Right lung (tissue), 5 donors: Measurements from ENCODE around the gene AGAP5. TPM values are rescaled to one million over a fixed set of nuclear protein-coding genes. Genes with fewer than 3 reads are reported as not detected.
"Not testable (repeated sequence)": the region's sequence is repeated elsewhere in the genome, so short reads cannot be mapped to it uniquely, and the experiment has no call there.

Experiments used
- DNase-seq, 2 donors: peaks; one replicate each; pipeline ENCODE4 v3.0.0-alpha.2; 2013
- polyA plus RNA-seq, 5 donors: library from polyadenylated mRNA; unstranded; fragments of 120-200 nt; gene quantifications; one replicate each; pipeline versions ENCODE4 v1.2.1 to v1.2.3, GENCODE V29; 2013; ENCODE audit warnings: inconsistent platforms in 1 of 5, low replicate concordance in 1 of 5; ENCODE audit not compliant: insufficient read length in 5 of 5, insufficient read depth in 1 of 5

AGAP5 gene
- polyA plus RNA-seq, 5 donors: 19.5 to 28.3 (median 26.2) TPM

DNA sequence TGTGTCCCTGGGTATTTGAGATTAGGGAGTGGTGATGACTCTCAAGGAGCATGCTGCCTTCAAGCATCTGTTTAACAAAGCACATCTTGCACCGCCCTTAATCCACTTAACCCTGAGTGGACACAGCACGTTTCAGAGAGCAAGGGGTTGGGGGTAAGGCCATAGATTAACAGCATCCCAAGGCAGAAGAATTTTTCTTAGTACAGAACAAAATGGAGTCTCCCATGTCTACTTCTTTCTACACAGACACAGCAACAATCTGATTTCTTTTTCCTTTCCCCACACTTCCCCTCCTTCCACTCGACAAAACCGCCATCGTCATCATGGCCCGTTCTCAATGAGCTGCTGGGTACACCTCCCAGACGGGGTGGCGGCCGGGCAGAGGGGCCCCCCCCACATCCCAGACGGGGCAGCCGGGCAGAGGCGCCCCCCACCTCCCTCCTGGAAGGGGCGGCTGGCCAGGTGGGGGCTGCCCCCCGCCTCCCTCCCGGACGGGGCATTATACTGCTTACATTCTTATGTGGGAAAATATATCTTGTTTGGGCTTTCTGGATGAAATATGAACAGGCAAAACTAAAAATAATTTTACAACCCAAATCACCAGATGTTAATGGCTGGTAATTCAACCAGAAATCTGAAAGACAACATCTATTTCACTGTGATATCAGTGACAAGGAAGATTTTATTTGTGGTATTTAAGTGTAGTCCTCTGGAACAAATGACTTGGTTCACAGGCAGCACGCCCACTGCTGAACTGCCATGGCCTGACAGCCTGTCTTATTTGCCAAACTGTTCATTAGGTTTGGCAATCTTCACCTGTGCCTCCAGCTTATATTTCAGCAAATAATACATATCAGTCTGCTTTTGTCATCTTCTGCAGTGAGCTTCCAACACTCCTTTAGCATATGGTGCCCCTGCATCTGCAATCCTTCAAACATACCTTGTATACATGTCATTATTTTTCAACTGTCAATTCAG, 17.6 kb upstream of the AGAP5 start:
- not testable (repeated sequence) for DNase-seq

DNA sequence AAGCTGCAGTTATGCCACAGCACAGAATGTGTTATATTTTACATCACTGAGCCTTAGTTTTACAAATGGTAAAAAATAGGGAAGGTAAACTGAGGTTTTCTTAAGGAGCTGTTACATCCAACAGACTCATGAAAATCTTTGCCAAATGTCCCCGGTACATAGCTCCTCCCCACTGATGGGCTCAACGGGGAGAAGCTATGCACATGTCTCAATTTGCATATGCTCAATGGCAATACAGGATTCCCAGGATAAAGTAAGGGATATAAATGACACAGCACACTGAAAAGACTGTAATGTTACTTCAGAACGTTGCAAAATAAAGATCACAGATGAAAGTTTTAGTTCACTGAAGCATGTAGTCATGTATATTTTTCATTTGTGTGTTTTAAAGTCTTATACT, 16.6 kb upstream of the AGAP5 start:
- not testable (repeated sequence) for DNase-seq

DNA sequence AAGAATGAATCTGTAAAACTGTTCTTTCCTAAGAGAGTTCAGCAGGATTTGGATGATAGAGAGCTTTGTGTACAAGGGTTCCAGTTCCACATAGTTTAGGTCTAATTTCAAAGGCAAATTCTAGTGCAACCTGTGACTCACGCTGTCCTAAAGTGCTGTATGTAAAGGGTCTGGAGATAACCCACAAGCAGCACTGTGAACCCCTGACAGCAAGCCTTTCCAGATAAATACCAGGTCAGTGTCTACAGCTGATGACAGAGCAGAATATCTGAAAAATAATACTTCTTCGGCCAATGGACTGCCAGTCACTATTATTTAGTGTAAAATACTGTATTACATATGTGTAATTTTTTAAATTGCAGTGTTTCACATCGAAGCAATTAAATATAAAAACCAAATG, 16.0 kb upstream of the AGAP5 start:
- not testable (repeated sequence) for DNase-seq

DNA sequence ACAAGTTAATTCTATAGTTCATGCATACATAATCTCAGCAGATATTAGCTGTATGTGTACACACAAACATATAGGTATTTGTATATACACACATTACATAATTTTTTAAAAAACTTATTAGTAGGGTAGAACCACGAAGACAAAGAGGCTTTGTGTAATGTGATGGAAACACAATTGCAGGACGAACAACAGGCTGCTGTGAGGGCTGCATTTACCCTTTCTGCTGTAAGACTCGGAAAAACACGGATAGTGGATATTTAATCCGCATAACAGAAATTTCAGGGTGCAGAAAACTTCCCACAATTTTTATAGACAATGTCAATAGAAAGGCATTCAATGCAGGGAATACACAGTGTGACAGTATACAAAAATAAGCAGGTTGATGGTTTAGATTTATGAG, 13.8 kb upstream of the AGAP5 start:
- DNase-seq: not testable (repeated sequence)

DNA sequence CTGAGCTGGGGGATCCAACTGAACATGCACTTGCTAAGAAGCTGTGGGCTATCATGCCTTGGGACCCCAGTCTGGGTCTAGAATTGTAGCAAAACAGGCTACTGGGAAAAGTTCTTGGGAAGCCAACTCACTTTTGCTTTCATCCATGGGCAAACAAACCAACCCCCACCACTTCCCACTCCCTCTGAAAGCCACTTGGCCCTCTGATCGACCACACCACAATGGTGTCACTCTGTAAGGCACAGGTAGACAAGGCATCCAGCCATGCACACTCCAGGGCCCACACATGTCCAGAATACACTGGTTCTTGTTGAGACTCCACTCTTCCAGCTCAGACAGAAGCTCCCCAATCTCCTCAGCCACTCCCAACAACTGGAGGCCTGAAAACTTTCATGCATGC, 10.2 kb upstream of the AGAP5 start:
- not testable (repeated sequence) for DNase-seq

DNA sequence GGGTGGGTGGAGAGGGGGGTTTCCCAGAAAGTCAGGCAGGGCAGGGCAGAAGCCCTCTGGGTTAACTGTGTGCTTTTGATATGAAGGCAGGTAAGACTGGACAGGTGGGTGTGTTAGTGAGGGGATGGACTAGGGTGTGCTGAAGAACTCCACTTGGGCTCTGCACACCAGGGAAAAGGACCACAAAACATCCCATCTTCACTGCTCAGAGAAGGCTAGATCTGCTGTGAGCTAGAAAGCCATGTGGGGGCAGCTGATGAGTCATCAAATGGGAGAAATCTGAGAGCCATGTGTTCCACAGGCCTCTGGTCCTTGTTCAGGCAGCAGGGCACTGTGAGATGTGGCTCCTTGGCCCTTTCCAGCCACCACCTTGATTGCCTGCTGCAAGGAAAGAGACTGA, 9.7 kb upstream of the AGAP5 start:
- DNase-seq: not testable (repeated sequence)

DNA sequence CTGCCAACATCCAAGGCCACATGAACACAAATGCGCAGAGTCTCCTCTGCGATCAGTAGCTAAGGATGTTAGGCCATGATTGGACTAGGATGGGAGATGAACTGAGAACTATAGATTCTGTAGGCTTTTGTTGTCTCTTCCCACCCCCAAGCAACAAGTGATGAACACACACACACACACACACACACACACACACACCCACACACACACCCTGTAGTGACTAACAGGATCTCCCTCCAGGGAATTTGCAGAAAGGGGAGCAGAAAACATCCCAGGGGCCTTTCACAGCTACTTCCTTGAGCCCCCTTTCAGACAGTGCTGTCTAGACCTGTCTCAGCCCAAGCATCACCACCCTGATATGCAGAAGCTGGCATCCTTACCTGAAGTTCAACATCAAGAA, 8.6 kb upstream of the AGAP5 start:
- not testable (repeated sequence) for DNase-seq

DNA sequence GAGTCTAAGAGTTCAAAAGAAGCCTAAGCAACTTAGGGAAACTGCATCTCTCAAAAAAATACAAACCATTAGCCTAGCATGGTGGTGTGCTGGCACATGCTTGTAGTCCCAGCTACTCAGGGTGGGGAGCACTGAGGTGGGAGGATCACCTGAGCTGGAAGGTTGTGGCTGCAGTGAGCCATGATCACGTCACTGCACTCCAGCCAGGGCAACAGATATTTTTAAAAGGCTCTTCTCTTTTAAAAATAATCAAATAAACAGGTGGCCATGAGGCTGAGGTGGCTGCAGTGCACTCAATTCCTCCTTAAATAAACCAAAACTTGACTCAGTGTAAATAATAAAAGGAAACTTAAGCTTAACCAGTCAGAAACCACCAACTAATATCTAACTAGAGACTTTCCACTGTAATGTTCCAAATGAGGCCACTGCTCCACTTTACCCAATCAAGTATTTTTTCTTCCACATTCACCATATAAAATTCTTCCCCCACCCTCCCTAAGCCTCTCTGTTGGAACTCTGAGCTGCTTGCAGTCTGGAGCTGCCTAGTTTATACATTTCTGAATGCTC, 7.7 kb upstream of the AGAP5 start:
- not testable (repeated sequence) for DNase-seq

DNA sequence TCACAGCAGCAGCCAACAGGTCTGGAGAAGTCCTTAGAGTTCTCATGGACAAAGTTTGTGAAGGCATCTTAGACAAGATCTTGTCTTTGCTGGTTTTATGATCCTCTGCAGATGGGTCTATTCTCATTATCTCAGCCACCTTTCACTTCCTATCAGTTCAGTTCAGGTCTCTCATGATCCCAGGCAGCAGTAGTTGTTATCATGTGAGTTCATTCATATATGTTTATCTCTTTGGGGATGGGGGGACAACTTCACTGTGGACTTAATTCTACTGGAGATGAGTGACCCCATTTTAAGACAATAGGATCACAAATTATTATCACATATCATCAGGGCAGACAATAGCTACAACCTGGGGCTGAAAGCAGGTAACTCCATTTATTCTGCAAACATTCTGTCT, 6.0 kb upstream of the AGAP5 start:
- not testable (repeated sequence) for DNase-seq

DNA sequence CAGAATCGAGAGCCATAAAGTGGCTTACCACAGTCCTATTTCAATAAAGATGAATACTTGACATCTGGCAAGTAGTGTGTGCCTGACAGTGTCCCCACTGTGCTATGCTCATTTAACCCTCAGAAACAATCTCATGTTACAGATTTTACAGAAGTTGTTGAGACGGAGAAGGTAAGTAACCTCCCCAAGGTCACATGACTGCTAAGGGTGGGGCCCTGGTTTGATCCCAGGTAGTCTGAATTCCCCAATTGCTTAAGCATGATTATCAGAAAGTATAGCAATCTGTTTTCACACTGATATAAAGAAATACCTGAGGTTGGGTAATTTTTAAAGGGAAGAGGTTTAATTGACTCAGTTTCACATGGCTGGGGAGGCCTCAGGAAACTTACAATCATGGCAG, 910 bp upstream of the AGAP5 start:
- not testable (repeated sequence) for DNase-seq

DNA sequence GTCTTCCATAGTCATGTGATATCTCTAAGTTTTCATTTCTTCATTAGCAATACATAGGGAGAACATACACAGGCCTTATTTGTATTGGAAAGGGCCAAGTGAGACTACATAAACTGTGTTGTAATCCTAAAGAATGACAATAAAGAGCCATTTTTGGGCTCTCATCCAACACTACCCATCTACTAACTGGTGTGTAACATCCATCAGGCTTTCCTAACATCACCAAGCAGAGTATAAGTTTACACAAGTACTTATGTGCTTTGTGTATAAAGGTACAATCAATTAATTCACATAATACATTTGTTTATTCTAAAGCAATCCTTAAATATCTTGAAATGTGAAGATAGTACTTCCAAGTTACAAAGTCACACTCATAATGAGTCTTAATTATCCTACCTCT, 2.6 kb downstream of the AGAP5 start:
- not testable (repeated sequence) for DNase-seq

DNA sequence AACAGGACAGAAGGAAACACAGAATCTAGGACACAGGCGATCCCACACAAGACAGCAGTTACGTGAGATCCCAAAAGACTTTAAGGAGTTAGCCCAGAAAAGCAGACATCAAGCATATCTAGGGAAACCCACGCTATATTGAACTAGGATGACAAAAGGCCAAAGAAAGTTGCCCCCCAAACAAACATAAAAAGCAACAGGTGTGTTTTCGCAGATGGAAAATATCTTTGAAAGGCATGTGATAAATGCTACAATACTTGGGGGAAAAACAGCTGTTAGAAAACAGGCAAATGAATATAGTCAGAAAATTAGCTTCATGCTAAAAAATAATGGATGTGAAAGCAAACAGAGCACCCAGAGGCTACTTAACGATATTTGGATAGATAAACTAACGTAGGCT, 7.2 kb downstream of the AGAP5 start:
- not testable (repeated sequence) for DNase-seq

DNA sequence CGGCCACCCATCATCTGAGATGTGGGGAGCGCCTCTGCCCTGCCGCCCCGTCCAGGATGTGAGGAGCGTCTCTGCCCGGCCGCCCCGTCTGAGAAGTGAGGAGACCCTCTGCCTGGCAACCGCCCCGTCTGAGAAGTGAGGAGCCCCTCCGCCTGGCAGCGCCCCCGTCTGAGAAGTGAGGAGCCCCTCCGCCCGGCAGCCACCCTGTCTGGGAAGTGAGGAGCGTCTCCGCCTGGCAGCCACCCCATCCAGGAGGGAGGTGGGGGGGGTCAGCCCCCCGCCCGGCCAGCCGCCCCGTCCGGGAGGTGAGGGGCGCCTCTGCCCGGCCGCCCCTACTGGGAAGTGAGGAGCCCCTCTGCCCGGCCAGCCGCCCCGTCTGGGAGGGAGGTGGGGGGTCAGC, 8.3 kb downstream of the AGAP5 start:
- not testable (repeated sequence) for DNase-seq

DNA sequence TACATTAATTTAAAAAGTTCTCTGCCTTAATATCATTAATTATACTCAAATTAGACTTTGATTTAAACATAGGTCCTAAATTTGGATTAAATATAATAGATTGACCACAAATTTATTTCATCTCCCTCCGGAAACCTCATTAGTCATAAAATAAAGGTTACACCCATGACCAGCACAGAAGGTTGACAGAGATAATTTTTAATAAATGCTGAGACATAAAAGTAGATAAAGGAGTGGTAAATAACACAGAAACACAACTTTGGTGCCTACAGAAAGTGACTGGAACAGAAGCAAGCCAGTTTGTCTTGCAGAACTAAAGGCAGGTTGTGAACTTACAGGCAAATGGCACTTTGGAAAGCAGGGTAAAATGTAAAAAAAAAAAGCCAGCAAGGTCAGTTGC, 10.3 kb downstream of the AGAP5 start:
- DNase-seq: not testable (repeated sequence)

DNA sequence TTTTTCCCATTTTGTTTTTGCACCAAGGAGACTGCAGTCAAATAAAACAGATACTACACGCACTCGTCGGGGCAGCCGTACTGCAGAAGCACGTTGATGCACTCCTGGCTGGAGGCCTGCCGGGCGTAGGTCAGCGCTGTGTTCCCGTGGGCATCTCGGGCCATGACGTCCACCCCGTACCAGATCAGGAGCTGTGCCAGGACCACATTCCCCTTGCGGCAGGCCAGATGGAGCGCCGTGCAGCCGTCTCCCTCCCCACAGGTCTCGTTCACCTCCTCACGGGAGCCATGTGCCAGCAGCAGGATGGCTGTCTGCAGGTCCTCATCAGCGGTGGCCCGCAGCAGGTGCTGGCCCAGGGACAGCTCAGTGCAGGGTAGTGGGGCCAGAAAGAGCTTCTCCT, 23.4 kb downstream of the AGAP5 start:
- DNase-seq: not testable (repeated sequence)

DNA sequence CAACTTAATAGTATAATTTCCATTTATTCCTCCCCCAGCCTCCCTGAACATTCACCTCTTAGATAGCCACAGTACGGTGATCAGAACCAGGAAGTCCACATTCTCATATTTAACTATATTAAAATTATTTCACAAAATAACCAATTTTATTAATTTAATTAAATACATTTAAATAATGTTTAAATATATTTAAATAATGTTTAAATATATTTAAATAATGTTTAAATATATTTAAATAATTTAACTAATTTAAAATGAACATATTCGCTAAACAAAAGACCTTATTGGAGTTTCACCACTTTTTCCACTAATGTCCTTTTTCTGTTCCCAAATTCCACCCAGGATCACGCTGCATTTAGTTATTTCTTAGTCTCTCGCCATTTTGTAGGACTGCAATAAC, 29.5 kb downstream of the AGAP5 start:
- DNase-seq: not testable (repeated sequence)

DNA sequence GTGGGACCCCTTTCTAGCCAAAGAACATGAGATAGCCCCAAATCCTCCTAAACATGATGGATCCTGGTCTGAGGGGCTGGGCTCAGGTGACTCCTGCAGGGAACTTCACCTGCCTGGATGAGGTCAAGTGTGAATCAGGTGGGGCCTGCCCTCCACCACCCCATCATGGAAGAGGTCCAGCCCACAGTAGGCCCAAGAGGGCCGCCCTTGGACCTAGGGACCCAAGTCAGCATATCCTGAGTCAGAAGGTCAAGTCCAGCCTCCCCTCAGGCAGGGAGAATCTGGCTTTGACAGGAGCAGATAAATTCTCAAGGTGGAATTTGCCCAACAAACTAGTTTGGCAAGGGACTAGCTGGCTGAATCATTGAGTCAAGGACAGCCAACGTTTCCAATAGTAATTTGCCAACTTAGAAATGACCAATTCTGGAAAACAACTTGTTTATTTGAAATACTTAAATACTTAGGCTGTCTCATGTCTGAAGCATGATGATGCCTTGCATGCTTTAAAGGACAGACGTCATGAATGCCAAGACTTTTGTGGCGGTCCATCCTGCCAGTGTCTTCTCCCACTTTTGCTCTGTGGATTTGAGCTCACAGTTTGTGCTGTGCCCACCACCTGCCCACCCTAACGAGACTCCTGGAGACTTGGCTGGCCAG, 31.6 kb downstream of the AGAP5 start:
- DNase-seq: not testable (repeated sequence)

DNA sequence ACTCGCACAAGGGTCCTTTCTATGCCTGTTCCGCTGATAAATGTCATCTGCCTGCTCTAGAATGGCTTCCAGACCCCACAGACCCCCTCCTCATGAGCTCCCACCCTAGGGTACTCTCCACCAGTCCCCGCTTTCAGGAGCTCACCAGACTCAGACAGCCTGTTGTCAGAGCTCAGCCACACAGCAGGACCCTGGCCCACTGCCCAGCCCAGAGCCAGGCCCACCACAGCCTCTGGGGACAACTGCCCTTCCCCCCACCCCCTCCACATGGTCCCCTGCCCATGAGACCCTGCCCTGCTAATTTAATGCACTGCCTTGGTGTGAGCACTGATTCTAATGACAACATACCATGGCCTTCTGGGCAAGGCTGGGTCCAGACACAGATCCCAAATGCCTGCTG, 32.3 kb downstream of the AGAP5 start:
- DNase-seq: not testable (repeated sequence)

DNA sequence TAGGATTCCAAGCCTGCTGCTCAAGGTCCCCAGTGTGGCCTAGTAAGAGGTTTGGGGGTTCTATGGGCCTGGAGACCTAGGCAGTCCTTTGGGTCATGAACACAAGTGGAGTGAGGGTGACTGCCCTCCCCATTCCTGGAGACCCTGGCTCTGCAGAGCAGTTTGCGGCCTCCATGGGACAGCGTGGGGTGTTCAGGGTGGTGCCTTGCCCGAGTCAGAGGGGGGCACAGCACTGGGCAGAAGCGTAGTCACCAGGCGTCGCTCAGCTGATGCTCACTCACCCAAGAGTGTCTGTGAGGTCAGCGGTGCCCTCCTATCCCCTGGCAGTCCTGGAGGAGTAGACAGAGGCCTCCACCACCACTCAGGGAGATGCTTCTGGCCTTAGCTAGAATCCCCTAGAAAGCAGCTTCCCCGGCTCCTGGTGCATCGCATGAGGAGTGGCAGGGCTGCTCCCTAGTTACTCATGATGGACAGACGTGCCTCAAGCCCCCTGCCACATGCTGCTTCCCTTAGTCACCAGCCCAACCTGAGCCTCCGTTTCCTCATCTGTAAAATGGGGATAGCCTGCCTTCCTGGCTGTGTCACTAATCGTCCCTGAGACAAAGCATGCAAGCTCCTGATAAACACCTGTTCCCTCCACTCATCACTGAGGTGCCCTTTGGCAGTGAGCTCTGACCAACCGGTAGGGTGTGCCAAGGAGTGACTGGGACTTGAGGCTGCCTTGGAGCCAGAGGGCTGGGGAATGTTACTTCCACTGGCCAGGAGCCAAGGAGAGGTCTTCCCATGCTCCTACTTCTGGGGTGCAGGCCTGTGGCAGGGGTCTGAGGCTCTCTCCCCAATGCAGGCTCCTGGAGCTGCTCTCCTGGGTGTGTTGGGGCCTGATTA, 33.5 kb downstream of the AGAP5 start:
- not testable (repeated sequence) for DNase-seq

DNA sequence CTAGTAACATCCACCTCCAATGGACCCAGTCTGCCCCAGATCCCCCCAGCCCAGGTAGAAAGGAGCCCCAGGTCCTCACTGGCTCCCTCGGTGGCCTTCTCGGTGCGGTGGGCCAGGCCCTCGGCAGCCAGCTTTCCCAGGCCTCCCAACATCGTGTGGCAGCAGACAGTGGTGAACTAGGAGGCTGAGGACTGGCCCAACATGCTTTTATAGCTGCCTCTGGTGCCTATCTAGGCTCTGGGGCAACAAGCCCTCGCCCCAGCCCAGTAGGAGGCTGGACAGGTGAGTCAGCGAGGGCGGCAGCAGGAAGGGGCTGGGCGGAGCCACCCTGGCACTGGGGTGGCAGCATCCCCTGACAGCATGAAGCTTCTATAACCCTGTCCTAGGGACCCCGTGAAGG, 34.3 kb downstream of the AGAP5 start:
- not testable (repeated sequence) for DNase-seq

DNA sequence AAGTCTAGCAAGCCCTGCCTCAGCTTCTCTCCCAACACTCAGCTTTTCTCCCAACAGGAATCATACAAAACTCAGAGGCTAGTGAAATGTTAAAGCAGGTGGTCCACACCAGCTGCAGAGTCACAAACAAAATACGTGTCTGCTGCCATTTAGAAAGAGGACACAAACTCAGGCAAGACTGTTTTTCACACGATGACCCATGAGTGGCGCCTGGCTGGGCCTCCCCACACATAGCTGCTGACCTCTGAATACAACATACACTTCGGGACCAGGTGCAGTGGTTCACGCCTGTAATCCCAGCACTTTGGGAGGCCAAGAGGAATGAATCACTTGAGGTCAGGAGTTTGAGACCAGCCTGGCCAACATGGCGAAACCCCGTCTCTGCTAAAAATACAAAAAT, 35.2 kb downstream of the AGAP5 start:
- DNase-seq: not testable (repeated sequence)

DNA sequence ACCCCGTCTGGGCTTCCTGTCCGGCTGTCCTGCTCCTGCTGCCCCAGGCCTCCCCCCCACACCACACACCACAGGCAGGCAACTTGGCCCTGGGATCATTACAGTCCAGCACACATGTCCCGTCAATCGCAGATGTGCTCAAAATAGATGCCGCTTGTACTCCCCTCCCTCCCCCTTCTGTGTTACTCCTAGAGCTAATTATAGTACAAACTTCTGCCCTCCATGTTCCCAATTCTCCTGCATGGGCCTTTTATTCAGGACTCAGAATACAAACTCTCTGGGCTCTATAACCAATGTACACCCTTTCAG, 42.0 kb downstream of the AGAP5 start, which contains the start of gene SYNPO2L:
Gene SYNPO2L, minus strand, starts transcription at position 40 of the 309 bp plus-strand sequence. CDS start 107 bp downstream, outside the sequence.
- DNase-seq: no peak
